GM12878 (cell line): ENCODE measurements around the gene KCNK4. TPM values are rescaled to one million over a fixed set of nuclear protein-coding genes. Genes with fewer than 3 reads are reported as not detected.

Source experiments
- BRCA1 ChIP-seq: IDR thresholded peaks from 2 replicates; pipeline ENCODE4 v1.6.1; 2011; ENCODE audit warnings: low read depth, low read length, improper control_type of control experiment
- CREB1 ChIP-seq: IDR thresholded peaks from 2 replicates; pipeline ENCODE4 v1.6.1; 2012; ENCODE audit warnings: low read depth, mild to moderate bottlenecking, inconsistent platforms
- E4F1 ChIP-seq: fragments of 450-650 bp; IDR thresholded peaks from 2 replicates; pipeline ENCODE4 v1.6.1; 2018; ENCODE audit warnings: borderline replicate concordance, mild to moderate bottlenecking; ENCODE audit not compliant: partially characterized antibody
- EP300 ChIP-seq, 2 experiments: fragments of 150-350 bp in 1 of 2; IDR thresholded peaks; 2 replicates each; pipeline ENCODE4 v1.6.1; 2011 to 2012; ENCODE audit warnings: low read depth in 2 of 2, low read length in 2 of 2, borderline replicate concordance in 1 of 2, improper control_type of control experiment in 1 of 2, inconsistent platforms in 1 of 2; ENCODE audit not compliant: control insufficient read depth in 1 of 2
- FOXM1 ChIP-seq: IDR thresholded peaks from 2 replicates; pipeline ENCODE4 v1.6.1; 2012; ENCODE audit warnings: low read depth, mild to moderate bottlenecking, inconsistent platforms, low read length, moderate library complexity
- HDGF ChIP-seq: fragments of 450-650 bp; IDR thresholded peaks from 2 replicates; pipeline ENCODE4 v1.6.1; 2016; ENCODE audit warnings: antibody characterized with exemption
- IKZF1 ChIP-seq: fragments of 450-650 bp; conservative IDR thresholded peaks from 2 replicates; pipeline ENCODE4 v1.6.1; 2017; ENCODE audit warnings: antibody characterized with exemption, mild to moderate bottlenecking
- KAT2A ChIP-seq: conservative IDR thresholded peaks from 2 replicates; pipeline ENCODE4 v1.6.1; 2011; ENCODE audit warnings: low read depth, low read length; ENCODE audit not compliant: control insufficient read depth
- LARP7 ChIP-seq: fragments of 450-650 bp; IDR thresholded peaks from 2 replicates; pipeline ENCODE4 v1.6.1; 2017; ENCODE audit warnings: mild to moderate bottlenecking
- MYB ChIP-seq: fragments of 150-350 bp; IDR thresholded peaks from 2 replicates; pipeline ENCODE4 v1.6.1; 2014; ENCODE audit warnings: mild to moderate bottlenecking, low read depth, low read length, borderline replicate concordance
- NFXL1 ChIP-seq: fragments of 450-650 bp; IDR thresholded peaks from 2 replicates; pipeline ENCODE4 v1.6.1; 2017; ENCODE audit warnings: antibody characterized with exemption, mild to moderate bottlenecking, borderline replicate concordance
- NRF1 ChIP-seq: conservative IDR thresholded peaks from 2 replicates; pipeline ENCODE4 v1.6.1; 2011; ENCODE audit warnings: mild to moderate bottlenecking, low read depth, low read length, improper control_type of control experiment
- PAX5 ChIP-seq: IDR thresholded peaks from 2 replicates; pipeline ENCODE4 v1.6.1; 2011; ENCODE audit warnings: low read depth, low read length, borderline replicate concordance
- PKNOX1 ChIP-seq: fragments of 450-650 bp; IDR thresholded peaks from 2 replicates; pipeline ENCODE4 v1.6.1; 2016; ENCODE audit warnings: mild to moderate bottlenecking
- PML ChIP-seq: IDR thresholded peaks from 2 replicates; pipeline ENCODE4 v1.6.1; 2012; ENCODE audit warnings: low read length, inconsistent platforms
- RELB ChIP-seq: fragments of 450-650 bp; IDR thresholded peaks from 2 replicates; pipeline ENCODE4 v1.6.1; 2017; ENCODE audit warnings: low read depth, mild to moderate bottlenecking, moderate library complexity
- SMARCA5 ChIP-seq: fragments of 450-650 bp; IDR thresholded peaks from 2 replicates; pipeline ENCODE4 v1.6.1; 2017; ENCODE audit warnings: mild to moderate bottlenecking
- USF2 ChIP-seq: IDR thresholded peaks from 2 replicates; pipeline ENCODE4 v1.6.1; 2011; ENCODE audit warnings: low read depth, low read length, improper control_type of control experiment, borderline replicate concordance
- YY1 ChIP-seq: IDR thresholded peaks from 2 replicates; pipeline ENCODE4 v1.6.1; 2011; ENCODE audit warnings: low read depth, mild to moderate bottlenecking, low read length
- ZNF217 ChIP-seq: fragments of 450-650 bp; IDR thresholded peaks from 2 replicates; pipeline ENCODE4 v1.6.1; 2017; ENCODE audit warnings: antibody characterized with exemption, mild to moderate bottlenecking
- ZNF622 ChIP-seq: fragments of 450-650 bp; IDR thresholded peaks from 2 replicates; pipeline ENCODE4 v1.6.1; 2017; ENCODE audit warnings: mild to moderate bottlenecking, inconsistent platforms
- ZZZ3 ChIP-seq: IDR thresholded peaks from 2 replicates; pipeline ENCODE4 v1.6.1; 2011; ENCODE audit warnings: low read depth; ENCODE audit not compliant: control insufficient read depth, insufficient read length
- polyA plus RNA-seq, 11 experiments: library from polyadenylated mRNA; depleted of rRNA in 4 of 11; unstranded in 6 of 11; stranded (reverse) in 5 of 11; fragments of >200 nt; fragmentation: Nextera tagmentation in 4 of 11; fragmentation: Illumina TruSeq in 1 of 11; extraction: Ambion mirVana in 4 of 11; extraction: Trizol in 1 of 11; gene quantifications; 1 replicate in 1 of 11; 2 replicates in 10 of 11; pipeline versions ENCODE4 v1.2.1 to v1.2.3, GENCODE V29; 2011 to 2016; ENCODE audit warnings: inconsistent platforms in 2 of 11, missing spikeins in 2 of 11, low read depth in 1 of 11
- total RNA-seq, 4 experiments: library from RNA; depleted of rRNA in 3 of 4; stranded (reverse); fragments of >200 nt in 3 of 4; fragmentation: Illumina TruSeq in 1 of 4; extraction: Trizol in 1 of 4; gene quantifications; 2 replicates each; pipeline versions ENCODE4 v1.2.1 to v1.2.3, GENCODE V29; 2013 to 2021

The KCNK4 gene
- total and polyA plus RNA-seq, 10 of the 15 experiments (the other 5 are each of a cell fraction or from before 2014, with no cell fraction given): 0.04 TPM; not detected in 9

GRCh38 chr11:64268893-64269539 lies 22.1 kb upstream of the KCNK4 start (continued):
- TF ChIP-seq ZZZ3: no peak
- no peak for TF ChIP-seq BRCA1
- no peak for TF ChIP-seq YY1
- TF ChIP-seq ZNF217: no peak
- no peak; the same call in 1 of the 2 replicates for TF ChIP-seq LARP7
- TF ChIP-seq PAX5: no peak
- no peak for TF ChIP-seq KAT2A
- no peak for TF ChIP-seq CREB1
- TF ChIP-seq SMARCA5: peak; percentile 96
- no peak for TF ChIP-seq USF2
- no peak for TF ChIP-seq EP300 (IDR thresholded peaks at IDR 0.05; ENCODE audit: borderline replicate concordance in 1 of 2, control insufficient read depth in 1 of 2, low read depth in 2 of 2, low read length in 2 of 2)
- TF ChIP-seq NFXL1: no peak
- no peak for TF ChIP-seq PKNOX1
- TF ChIP-seq ZNF622: no peak
- no peak for TF ChIP-seq FOXM1
- no peak for TF ChIP-seq MYB
- TF ChIP-seq PML: no peak
- TF ChIP-seq HDGF: peak; percentile 70
- TF ChIP-seq RELB: no peak
- no peak for TF ChIP-seq NRF1
- TF ChIP-seq IKZF1: peak; percentile 11; the same call in 1 of the 2 replicates
- TF ChIP-seq E4F1: no peak
- TF ChIP-seq, all 136 proteins: peak for 14
